Activated CD4-positive, alpha-beta T cell treated with anti-CD3 and anti-CD28 coated beads, Interleukin-2, amount 50 U/mL, for 48 hours (primary cell): ENCODE data around the gene METAP1D.
"Not testable (repeated sequence)": the region's sequence is repeated elsewhere in the genome, so short reads cannot be mapped to it uniquely, and the experiment has no call there.

ENCODE experiments used
- DNase-seq, 2 experiments: peaks; one replicate each; pipeline ENCODE4 v3.0.0-alpha.2; 2020

Gene METAP1D

DNA sequence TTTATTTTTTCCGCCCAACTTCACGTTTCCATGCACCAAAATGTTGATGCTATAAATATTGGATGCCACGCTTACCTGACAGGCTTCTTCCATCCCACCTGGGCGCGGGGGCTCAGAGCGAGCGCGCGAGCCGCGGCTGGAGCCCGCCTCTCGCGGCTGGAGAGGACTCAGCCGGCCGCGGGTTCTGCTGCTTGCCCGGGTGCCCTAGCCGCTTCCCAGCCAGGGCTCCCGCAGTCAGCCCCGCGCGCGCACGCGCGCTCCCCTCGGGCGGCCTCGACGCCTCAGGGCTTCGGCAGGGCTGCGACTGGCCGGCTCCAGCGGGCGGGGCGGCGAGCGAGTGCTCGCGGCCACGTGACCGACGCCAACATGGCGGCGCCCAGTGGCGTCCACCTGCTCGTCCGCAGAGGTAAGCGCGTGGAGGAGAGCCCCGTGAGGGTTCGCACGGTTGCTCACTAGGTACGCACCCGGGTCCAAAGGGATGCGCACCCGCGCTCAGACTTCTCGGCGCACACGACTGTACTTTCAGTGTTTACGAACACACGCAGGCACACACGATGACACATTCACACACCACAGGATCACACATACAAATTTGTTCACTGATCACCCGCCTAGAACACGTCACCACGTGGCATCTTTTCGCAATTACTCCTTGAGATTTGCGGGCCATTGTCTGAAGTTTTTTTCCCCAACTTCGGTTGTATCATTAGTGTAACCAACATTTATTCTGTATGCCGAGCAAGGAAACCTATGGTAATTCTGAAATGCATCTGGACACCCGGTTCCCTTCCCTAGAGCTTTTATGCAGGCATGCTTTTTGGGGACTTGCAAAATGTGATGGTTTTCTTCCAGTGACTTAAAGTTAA lies at the start of gene METAP1D:
TSS of gene METAP1D (plus strand) at position 350 of the 866 bp plus-strand sequence. CDS start at position 367, 17 bp downstream.
- DNase-seq, result peak; percentile 88 to 90

DNA sequence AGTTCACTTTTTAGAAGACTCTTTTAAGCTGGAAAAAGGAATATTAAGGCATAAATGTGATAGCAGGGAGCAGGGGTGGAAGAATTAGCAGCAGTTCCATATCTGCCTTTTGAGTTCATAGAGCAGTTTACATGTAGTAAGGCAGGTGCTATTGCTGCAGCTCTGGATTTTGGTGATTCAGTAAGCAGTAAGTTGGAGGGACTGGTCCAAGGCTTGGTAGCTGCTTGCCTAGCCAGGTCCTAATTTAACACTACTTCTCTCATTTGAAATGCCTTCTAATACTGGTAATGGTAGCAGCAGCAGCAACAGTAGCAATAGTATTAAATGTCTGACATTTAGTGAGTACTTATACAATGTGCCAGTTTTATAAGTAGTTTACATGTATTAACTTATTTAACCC lies 47.5 kb upstream of the METAP1D start:
- DNase-seq, result no peak

DNA sequence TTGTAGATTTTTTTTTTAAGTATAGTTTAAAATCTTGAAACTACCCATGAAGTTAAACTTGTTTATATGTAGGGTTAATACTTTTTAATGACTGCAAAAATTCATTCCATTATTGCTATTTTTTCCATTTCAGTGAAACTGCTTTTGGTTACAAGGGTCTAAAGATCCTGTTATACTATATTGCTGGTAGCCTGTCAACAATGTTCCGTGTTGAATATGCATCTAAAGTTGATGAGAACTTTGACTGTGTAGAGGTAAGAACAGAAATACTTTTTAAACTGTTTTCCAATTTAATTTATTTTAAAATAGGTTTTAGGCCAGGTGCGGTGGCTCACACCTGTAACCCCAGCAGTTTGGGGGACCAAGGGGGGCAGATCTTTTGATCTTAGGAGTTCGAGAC lies 47.0 kb upstream of the METAP1D start:
- no peak for DNase-seq

GRCh38 chr2:171956135-171956825 lies 43.5 kb upstream of the METAP1D start:
- DNase-seq, result no peak

GRCh38 chr2:171957061-171957460 lies 42.7 kb upstream of the METAP1D start:
- DNase-seq, result no peak

GRCh38 chr2:171958475-171958874 lies 41.3 kb upstream of the METAP1D start:
- no peak for DNase-seq

GRCh38 chr2:171959998-171960397 lies 39.8 kb upstream of the METAP1D start:
- no peak for DNase-seq

GRCh38 chr2:171960570-171960969 lies 39.2 kb upstream of the METAP1D start:
- no peak for DNase-seq

DNA sequence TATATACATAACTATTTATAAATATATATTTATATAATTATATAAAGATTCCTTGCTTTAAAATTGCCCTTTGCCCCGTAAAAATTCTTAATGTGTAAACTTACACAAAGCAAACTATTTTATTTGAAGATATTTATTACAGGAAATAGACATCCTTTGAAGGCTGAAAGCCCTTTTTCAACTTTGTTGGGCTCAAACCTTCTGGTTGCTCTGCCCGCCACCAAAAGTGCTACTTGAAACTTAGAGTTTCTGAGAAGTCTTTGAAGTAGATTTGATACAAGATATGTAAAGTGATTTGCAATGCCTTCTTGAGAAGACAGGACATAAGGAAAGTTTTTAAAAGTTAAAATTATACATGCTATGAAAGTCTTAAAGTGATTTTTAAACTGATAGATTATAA lies 36.6 kb upstream of the METAP1D start:
- DNase-seq, result peak in 1 of 2 experiments; percentile 17

DNA sequence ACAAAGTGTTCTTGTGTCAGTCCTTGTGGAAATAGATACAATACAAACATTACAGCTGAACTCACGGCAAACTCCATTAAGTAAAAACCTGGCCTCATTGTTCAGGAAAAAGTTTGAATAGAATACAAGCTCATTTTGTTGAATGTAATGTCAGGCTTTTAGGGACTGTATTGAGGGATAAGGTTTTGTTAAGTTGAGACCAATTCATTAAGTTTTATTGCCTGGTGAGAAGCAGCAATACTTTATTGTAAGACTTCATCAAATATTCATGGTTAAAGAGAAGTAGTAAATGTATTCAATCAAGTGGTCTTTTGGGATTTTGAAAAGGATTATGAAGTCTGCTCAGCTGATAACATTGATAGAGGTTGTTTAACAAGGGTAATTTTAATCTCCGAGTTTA lies 35.4 kb upstream of the METAP1D start:
- no peak for DNase-seq

DNA sequence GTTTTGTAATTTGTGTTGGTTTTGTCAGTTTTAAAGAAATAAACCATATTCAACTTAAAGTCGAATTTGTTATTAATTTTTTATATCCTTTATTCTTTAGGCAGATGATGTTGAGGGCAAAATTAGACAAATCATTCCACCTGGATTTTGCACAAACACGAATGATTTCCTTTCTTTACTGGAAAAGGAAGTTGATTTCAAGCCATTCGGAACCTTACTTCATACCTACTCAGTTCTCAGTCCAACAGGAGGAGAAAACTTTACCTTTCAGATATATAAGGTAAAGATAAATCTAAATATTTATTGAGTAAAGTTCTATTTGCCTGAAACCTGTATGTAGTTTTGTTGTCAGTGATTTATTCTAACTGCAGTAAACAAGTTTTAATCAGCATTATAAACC lies 34.5 kb upstream of the METAP1D start:
- DNase-seq, result no peak

GRCh38 chr2:171965661-171966060 lies 34.1 kb upstream of the METAP1D start:
- DNase-seq, result no peak

- no peak for DNase-seq
These were observed 33.5 kb upstream of the METAP1D start for GRCh38 chr2:171966235-171966634.

DNA sequence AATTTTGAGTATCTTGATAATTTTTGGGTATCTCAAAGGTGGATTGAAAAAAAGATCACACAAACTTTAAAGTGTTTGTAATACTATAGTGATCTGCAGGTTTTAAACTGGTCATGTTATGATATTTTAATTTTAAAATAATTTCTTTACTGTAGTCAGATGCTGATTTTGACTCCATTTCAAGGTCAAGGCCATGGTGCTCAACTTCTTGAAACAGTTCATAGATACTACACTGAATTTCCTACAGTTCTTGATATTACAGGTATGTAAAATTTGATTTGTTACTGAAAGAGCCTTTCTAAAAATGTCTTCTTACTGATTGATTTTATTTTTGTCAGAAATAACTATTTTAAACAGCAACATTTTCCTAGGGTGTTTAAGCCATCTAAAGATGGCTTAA lies 33.1 kb upstream of the METAP1D start:
- DNase-seq, result no peak

GRCh38 chr2:171968509-171968908 lies 31.2 kb upstream of the METAP1D start:
- DNase-seq, result no peak

DNA sequence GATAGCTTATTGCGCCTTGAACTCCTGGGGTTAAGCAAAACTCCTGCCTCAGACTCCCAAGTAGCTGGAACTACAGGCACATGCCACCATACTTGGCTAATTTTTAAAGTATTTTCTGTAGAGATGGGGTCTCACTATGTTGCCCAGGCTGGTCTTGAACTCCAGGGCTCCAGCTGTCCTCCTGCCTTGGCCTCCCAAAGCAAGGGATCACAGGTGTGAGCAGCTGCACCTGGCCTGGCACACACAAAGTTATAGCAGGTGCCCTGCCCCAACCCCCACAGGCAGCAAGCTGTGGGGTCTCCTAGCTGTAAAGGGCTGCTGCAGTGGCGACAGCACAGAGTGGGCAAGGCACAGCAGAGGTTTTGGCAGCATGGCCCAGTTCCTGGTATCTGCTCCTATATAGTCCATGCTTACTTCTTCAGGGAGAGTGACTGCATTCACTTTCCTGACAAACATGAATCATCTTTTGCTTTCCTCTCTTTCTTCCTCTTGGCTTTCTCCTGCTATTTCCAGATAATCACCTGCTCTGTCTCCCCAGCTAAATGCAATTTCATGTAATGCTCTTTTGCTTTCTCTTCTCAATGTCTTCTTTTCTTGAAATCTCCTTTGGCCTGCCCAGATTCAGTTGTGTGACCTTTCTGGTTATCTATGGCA lies 27.3 kb upstream of the METAP1D start:
- DNase-seq, result no peak

DNA sequence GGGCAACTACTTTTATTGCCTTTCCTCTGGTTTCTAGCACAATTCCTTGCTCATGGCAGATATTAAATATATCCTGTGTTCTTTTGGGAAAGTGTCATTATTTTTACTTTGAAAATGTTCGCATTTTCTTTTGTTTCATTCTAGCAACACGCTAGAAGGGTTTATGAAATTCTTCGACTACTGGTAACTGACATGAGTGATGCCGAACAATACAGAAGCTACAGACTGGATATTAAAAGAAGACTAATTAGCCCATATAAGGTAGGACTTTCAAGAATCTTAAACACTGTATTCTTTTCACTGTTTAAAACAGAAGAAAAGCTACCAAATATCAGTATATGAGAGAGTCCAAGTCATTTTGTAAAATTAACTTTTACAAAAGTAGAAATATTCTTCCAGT lies 20.6 kb upstream of the METAP1D start:
- DNase-seq, result no peak

DNA sequence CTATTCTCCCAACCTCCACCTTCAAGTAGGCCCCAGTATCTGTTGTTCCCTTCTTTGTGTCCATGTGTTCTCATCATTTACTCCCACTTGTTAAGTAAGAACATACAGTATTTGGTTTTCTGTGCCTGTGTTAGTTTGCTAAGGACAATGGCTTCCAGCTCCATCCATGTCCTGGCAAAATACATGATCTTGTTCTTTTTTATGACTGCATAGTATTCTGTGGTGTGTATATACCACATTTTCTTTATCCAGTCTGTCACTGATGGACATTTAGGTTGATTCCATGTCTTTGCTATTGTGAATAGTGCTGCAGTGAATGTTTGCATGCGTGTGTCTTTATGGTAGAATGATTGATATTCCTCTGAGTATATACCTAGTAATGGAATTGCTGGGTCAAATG lies 15.8 kb upstream of the METAP1D start:
- DNase-seq, result not testable (repeated sequence)

GRCh38 chr2:171985076-171985475 lies 14.7 kb upstream of the METAP1D start:
- no peak for DNase-seq

- no peak for DNase-seq
These were observed 13.0 kb upstream of the METAP1D start for GRCh38 chr2:171986778-171987177.

DNA sequence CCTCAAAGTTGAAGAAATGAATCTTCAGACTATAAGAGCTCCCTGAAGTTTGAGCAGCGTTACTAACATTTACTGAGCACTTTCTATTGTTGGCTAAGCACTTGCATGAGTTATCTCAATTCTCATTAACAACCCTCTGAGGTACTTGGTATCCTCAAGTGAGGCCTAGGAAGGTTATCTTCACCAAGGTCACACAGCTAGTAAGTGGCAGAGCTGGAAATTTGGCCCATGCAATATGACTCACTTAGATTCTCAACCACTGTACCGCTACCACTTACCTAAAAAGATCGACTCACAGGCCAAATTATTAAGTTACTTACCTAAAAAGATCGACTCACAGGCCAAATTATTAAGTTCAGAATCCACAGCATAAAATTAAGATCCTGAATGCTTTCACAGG lies 8.7 kb upstream of the METAP1D start:
- no peak for DNase-seq

- DNase-seq, result no peak
These were observed 4.2 kb upstream of the METAP1D start for GRCh38 chr2:171995586-171995985.

- DNase-seq, result no peak
These were observed 3.7 kb upstream of the METAP1D start for GRCh38 chr2:171996021-171996420.

DNA sequence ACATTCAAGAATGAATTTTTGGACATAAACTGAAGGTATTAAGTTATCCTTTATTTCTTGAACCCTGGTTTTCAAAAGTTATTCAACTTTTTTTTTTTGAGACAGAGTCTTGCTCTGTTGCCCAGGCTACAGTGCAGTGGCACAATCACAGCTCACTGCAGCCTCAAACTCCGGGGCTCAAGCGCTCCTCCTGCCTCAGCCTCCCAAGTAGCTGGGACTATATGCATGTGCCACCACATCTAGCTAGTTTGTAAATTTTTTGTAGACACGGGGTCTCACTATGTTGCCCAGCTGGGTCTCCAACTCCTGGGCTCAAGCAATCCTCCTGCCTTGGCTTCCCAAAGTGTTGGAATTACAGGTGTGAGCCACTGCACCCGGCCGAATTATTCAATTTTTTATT lies 2.7 kb upstream of the METAP1D start:
- DNase-seq, result not testable (repeated sequence)
